ENCODE measurements around the gene TTC39A.

- TF ChIP-seq CTCF (IDR thresholded peaks at IDR 0.05; ENCODE audit: low read length) = no peak
- no peak for TF ChIP-seq EZH2 (optimal IDR thresholded peaks at IDR 0.05; ENCODE audit: low read depth, low read length)
- no peak for TF ChIP-seq EZH2phosphoT487 (IDR thresholded peaks at IDR 0.05; ENCODE audit: low read length)
These were observed 83.3 kb downstream of the TTC39A start for GRCh38 chr1:51247022-51247421.

Measured in MM.1S (cell line).